IMR-90 (cell line): ENCODE results near the gene PRR5L. TPM values are rescaled to one million over a fixed set of nuclear protein-coding genes. Genes with fewer than 3 reads are reported as not detected.
A peak's percentile ranks its signal among the peaks of the same experiment; 100 is the strongest.

Experiments
- ATAC-seq: fragments of 200-7000 bp; cut with Tn5 transposase; 2 replicates; pipeline ENCODE4 v1.9.1; 2020; ENCODE audit warnings: low read depth, mild to moderate bottlenecking, moderate library complexity
- BruUV-seq: library from RNA; stranded (reverse); fragments of 400-500 nt; replicated peaks from 2 replicates; lab custom pipeline; 2021; lab: Mats Ljungman, UMichigan
- CTCF ChIA-PET: fragments of 300-600 bp; formaldehyde crosslinking; extraction: SDS; loops from one replicate; lab custom pipeline; 2021; ENCODE audit warnings: antibody characterized with exemption; lab: Yijun Ruan, JAX
- POLR2A ChIA-PET: fragments of 300-600 bp; sonication (Branson Sonifier 250); formaldehyde crosslinking; loops from one replicate; lab custom pipeline; 2022; ENCODE audit warnings: antibody characterized with exemption; ENCODE audit not compliant: unreplicated experiment; lab: Charles Lee
- DNase-seq: peaks from one replicate; pipeline ENCODE4 v3.0.0; 2013
- H2AFZ ChIP-seq: replicated peaks from 2 replicates; pipeline ENCODE3; 2013; ENCODE audit warnings: low read length, mild to moderate bottlenecking; ENCODE audit not compliant: poor library complexity
- H2AK5ac ChIP-seq: 2 replicates; pipeline ENCODE4 v1.6.1; 2013; ENCODE audit warnings: low read depth, low read length, inconsistent platforms
- H2AK9ac ChIP-seq: replicated peaks from 2 replicates; pipeline ENCODE3; 2013; ENCODE audit warnings: mild to moderate bottlenecking, low read depth, low read length, moderate library complexity; ENCODE audit not compliant: poor library complexity
- H2BK120ac ChIP-seq: 2 replicates; pipeline ENCODE4 v1.6.1; 2013; ENCODE audit warnings: low read depth, low read length, inconsistent platforms
- H2BK15ac ChIP-seq: 3 replicates; pipeline ENCODE4 v1.6.1; 2013; ENCODE audit warnings: low read depth, low read length, inconsistent platforms
- H2BK20ac ChIP-seq: 2 replicates; pipeline ENCODE4 v1.6.1; 2013; ENCODE audit warnings: low read depth, mild to moderate bottlenecking, inconsistent platforms, low read length, moderate library complexity
- H2BK5ac ChIP-seq: 2 replicates; pipeline ENCODE4 v1.6.1; 2013; ENCODE audit warnings: mild to moderate bottlenecking, low read depth, low read length, inconsistent platforms; ENCODE audit not compliant: poor library complexity, severe bottlenecking
- H3K14ac ChIP-seq: replicated peaks from 2 replicates; pipeline ENCODE4 v1.6.1; 2013; ENCODE audit warnings: low read depth, low read length, inconsistent platforms
- H3K18ac ChIP-seq: 2 replicates; pipeline ENCODE4 v1.6.1; 2013; ENCODE audit warnings: low read depth, low read length, control low read depth
- H3K23ac ChIP-seq: 2 replicates; pipeline ENCODE4 v1.6.1; 2013; ENCODE audit warnings: low read depth, low read length, inconsistent platforms
- H3K27ac ChIP-seq: 2 replicates; pipeline ENCODE4 v1.5.1; 2013; ENCODE audit warnings: mild to moderate bottlenecking, control low read depth, low read length; ENCODE audit not compliant: insufficient read depth
- H3K27me3 ChIP-seq: 2 replicates; pipeline ENCODE4 v1.6.1; 2013; ENCODE audit warnings: low read length; ENCODE audit not compliant: control insufficient read depth, insufficient read depth
- H3K36me3 ChIP-seq: 2 replicates; pipeline ENCODE4 v1.6.1; 2013; ENCODE audit warnings: low read length, mixed read lengths; ENCODE audit not compliant: control insufficient read depth, insufficient read depth
- H3K4ac ChIP-seq: 2 replicates; pipeline ENCODE4 v1.6.1; 2013; ENCODE audit warnings: low read depth, low read length, inconsistent platforms
- H3K4me1 ChIP-seq: 2 replicates; pipeline ENCODE4 v1.6.1; 2013; ENCODE audit warnings: low read length, mixed read lengths; ENCODE audit not compliant: control insufficient read depth, insufficient read depth
- H3K4me2 ChIP-seq: 2 replicates; pipeline ENCODE4 v1.6.1; 2013; ENCODE audit warnings: low read depth, mild to moderate bottlenecking, control low read depth, low read length, moderate library complexity
- H3K4me3 ChIP-seq: 2 replicates; pipeline ENCODE4 v1.5.1; 2013; ENCODE audit warnings: low read depth, mild to moderate bottlenecking, control low read depth, low read length, moderate library complexity; ENCODE audit not compliant: insufficient read depth
- H3K56ac ChIP-seq: 2 replicates; pipeline ENCODE4 v1.6.1; 2013; ENCODE audit warnings: low read length, inconsistent platforms; ENCODE audit not compliant: insufficient read depth; ENCODE audit errors: extremely low read depth
- H3K79me1 ChIP-seq, 2 experiments: 2 replicates each; pipeline ENCODE4 v1.6.1; 2013; ENCODE audit warnings: low read length in 2 of 2, inconsistent platforms in 1 of 2, low read depth in 1 of 2
- H3K9ac ChIP-seq: 2 replicates; pipeline ENCODE4 v1.6.1; 2013; ENCODE audit warnings: low read depth, low read length, control low read depth
- H3K9me1 ChIP-seq: 2 replicates; pipeline ENCODE4 v1.6.1; 2013; ENCODE audit warnings: low read length, inconsistent platforms; ENCODE audit not compliant: insufficient read depth
- H3K9me3 ChIP-seq: 2 replicates; pipeline ENCODE4 v1.6.1; 2013; ENCODE audit warnings: low read length; ENCODE audit not compliant: control insufficient read depth, insufficient read depth
- H4K20me1 ChIP-seq: 2 replicates; pipeline ENCODE4 v1.6.1; 2013; ENCODE audit warnings: low read length, inconsistent platforms; ENCODE audit not compliant: insufficient read depth
- H4K5ac ChIP-seq: 2 replicates; pipeline ENCODE4 v1.6.1; 2013; ENCODE audit warnings: mild to moderate bottlenecking, low read depth, low read length, control low read depth
- H4K8ac ChIP-seq, 2 experiments: 2 replicates each; pipeline ENCODE4 v1.6.1; 2013; ENCODE audit warnings: low read depth in 2 of 2, low read length in 2 of 2, control low read depth in 1 of 2, inconsistent platforms in 1 of 2
- H4K91ac ChIP-seq: 2 replicates; pipeline ENCODE4 v1.6.1; 2013; ENCODE audit warnings: low read depth, low read length, inconsistent platforms; ENCODE audit not compliant: insufficient read depth
- MAFK ChIP-seq: IDR thresholded peaks from 2 replicates; pipeline ENCODE4 v1.6.1; 2012; ENCODE audit warnings: low read depth, low read length, improper control_type of control experiment
- MXI1 ChIP-seq: IDR thresholded peaks from 2 replicates; pipeline ENCODE4 v1.6.1; 2012; ENCODE audit warnings: low read depth, mild to moderate bottlenecking, low read length, moderate library complexity, borderline replicate concordance
- POLR2A ChIP-seq: IDR thresholded peaks from 2 replicates; pipeline ENCODE4 v1.6.1; 2012; ENCODE audit warnings: mild to moderate bottlenecking, low read depth, low read length
- RCOR1 ChIP-seq: IDR thresholded peaks from 2 replicates; pipeline ENCODE4 v1.6.1; 2012; ENCODE audit warnings: mild to moderate bottlenecking, low read length, improper control_type of control experiment; ENCODE audit not compliant: insufficient replicate concordance
- USF2 ChIP-seq: fragments of 150-350 bp; IDR thresholded peaks from 2 replicates; pipeline ENCODE4 v1.6.1; 2017; ENCODE audit warnings: mild to moderate bottlenecking, antibody characterized with exemption, low read length, low read depth
- WGBS, 2 experiments: methylation state at CpG; one replicate each; pipeline versions ENCODE4 v1.1.5 to v1.1.7; 2013; ENCODE audit warnings: missing lambda C conversion rate in 2 of 2; ENCODE audit not compliant: insufficient read length in 1 of 2; ENCODE audit errors: extremely low coverage in 2 of 2; 5-methylcytosine and 5-hydroxymethylcytosine counted together
- dilution Hi-C: fragments of 300-500 bp; cut with HindIII; formaldehyde crosslinking; loops from one replicate; pipeline ENCODE4 v1.14.3; 2018; ENCODE audit warnings: low sequenced_read_pairs; ENCODE audit not compliant: unreplicated experiment
- in situ Hi-C: fragments of 300-500 bp; cut with MboI; formaldehyde crosslinking; loops from 3 replicates; pipeline ENCODE4 v1.14.3; 2019; ENCODE audit warnings: low sequenced_read_pairs, inconsistent platforms, mixed read lengths
- intact Hi-C: fragments of 100-400 bp; cut with micrococcal nuclease; formaldehyde crosslinking; loops from 2 replicates; pipeline ENCODE4 v1.10.0; 2022
- polyA plus RNA-seq, 3 experiments: library from polyadenylated mRNA; depleted of rRNA; stranded (reverse); fragments of >200 nt; gene quantifications; 2 replicates each; pipeline ENCODE4 v1.2.3, GENCODE V29; 2012; ENCODE audit warnings: low replicate concordance in 1 of 3
- total RNA-seq: library from RNA; depleted of rRNA; stranded (reverse); fragments of >200 nt; gene quantifications from 2 replicates; pipeline ENCODE4 v1.2.3, GENCODE V29; 2012

PRR5L gene
- total and polyA plus RNA-seq, 2 of the 4 experiments (the other 2 are of a cell fraction), result 2.9 to 3.6 TPM

- TF ChIP-seq MXI1, result no peak
- TF ChIP-seq MAFK, result no peak
- no peak for TF ChIP-seq USF2
Observed at GRCh38 chr11:36452961-36453360, 156.9 kb downstream of the PRR5L start (continued).

- dilution Hi-C loops, result no loop called here
- H3K4me1 ChIP-seq, result peaks cover 39% of the 10 kb centered on the region
- ATAC-seq, result no peak
Observed at GRCh38 chr11:36453678-36454077, 157.6 kb downstream of the PRR5L start.

More at GRCh38 chr11:36453678-36454077, 157.6 kb downstream of the PRR5L start:
- Histone ChIP-seq H3K56ac (no peak overlapping the region), H4K91ac (peak overlapping the region; percentile 99), H3K4ac (peak overlapping the region; percentile 98), H3K4me2 (no peak overlapping the region), H3K36me3 (no peaks in the 10 kb centered on the region), H2BK15ac (peak overlapping the region; percentile 90; the same call in 2 of the 3 replicates), H2BK20ac (peak overlapping the region; percentile 75), H2AK5ac (peak overlapping the region; percentile 83), H3K9ac (no peak overlapping the region), H2AK9ac (no peak overlapping the region), H3K18ac (peak overlapping the region; percentile 59; the same call in 1 of the 2 replicates), H3K79me1 (peaks cover 0 to 9% of the 10 kb centered on the region in 2 experiments; a peak in 1 of 4 replicates), H4K20me1 (no peaks in the 10 kb centered on the region), H3K9me1 (peaks cover 37% of the 10 kb centered on the region), H3K14ac (peak overlapping the region; percentile 88), H4K5ac (peak overlapping the region; percentile 11; the same call in 1 of the 2 replicates), H2BK5ac (peak overlapping the region; percentile 52), H2AFZ (peak overlapping the region; percentile 58), H3K27ac (no peak overlapping the region), H3K9me3 (no peaks in the 10 kb centered on the region), H2BK120ac (peak overlapping the region; percentile 97), H3K27me3 (no peaks in the 10 kb centered on the region), H4K8ac (peak overlapping the region in 1 of 2 experiments; percentile 84; a peak in 1 of 4 replicates), H3K23ac (peak overlapping the region; percentile 86), H3K4me3 (no peak overlapping the region)
- 80% methylated on average over 1 of the region's 3 CpGs; no CpG with 5 or more reads in 1 of the 2 experiments for WGBS, 2 experiments
- DNase-seq, result peak; percentile 37
- intact Hi-C loops (no loop called here), in situ Hi-C loops (loop anchor here (25.0 kb wide), 1 partner anchor 841 kb away; the partner anchor contains the start of gene FJX1)
- ChIA-PET POLR2A (interaction anchor here (0.5 to 0.6 kb wide), 2 partner anchors 34 to 143 kb away, joined by 3 to 6 read pairs; no protein-coding TSS in a partner anchor), CTCF (interaction anchor here (1.1 to 2.1 kb wide), 2 partner anchors 25 to 39 kb away, joined by 3 to 9 read pairs; no protein-coding TSS in a partner anchor)
- BruUV-seq, result no TSS peak
- no peak for TF ChIP-seq POLR2A
- no peak for TF ChIP-seq MAFK
- TF ChIP-seq USF2, result no peak
- no peak for TF ChIP-seq RCOR1
